Naive thymus-derived CD4-positive, alpha-beta T cell (primary cell): ENCODE data around the gene MACROD2. TPM values are rescaled to one million over a fixed set of nuclear protein-coding genes. Genes with fewer than 3 reads are reported as not detected.

Experiments
- ATAC-seq: fragments of 150-1000 bp; cut with Tn5 transposase; 2 replicates; pipeline ENCODE4 v1.10.0; 2021; ENCODE audit warnings: mild to moderate bottlenecking, moderate library complexity
- CTCF ChIA-PET: fragments of 350-600 bp; sonication (Branson Sonifier 250); formaldehyde crosslinking; loops from one replicate; lab custom pipeline; 2021; ENCODE audit warnings: antibody characterized with exemption; lab: Charles Lee
- POLR2A ChIA-PET: fragments of 350-600 bp; sonication (Branson Sonifier 250); formaldehyde crosslinking; loops from one replicate; lab custom pipeline; 2021; ENCODE audit warnings: antibody characterized with exemption, inconsistent platforms; lab: Charles Lee
- DNase-seq, 9 donors: peaks; one replicate each; pipeline versions ENCODE4 v3.0.0 to v3.0.0-alpha.2; 2020 to 2022; ENCODE audit warnings: mixed read lengths in 1 of 9
- H3K27ac ChIP-seq: one replicate; pipeline ENCODE4 v1.7.0; 2013; ENCODE audit warnings: mild to moderate bottlenecking, low read depth, low read length, moderate library complexity
- H3K27me3 ChIP-seq, 2 donors: one replicate each; pipeline ENCODE4 v1.7.0; 2013; ENCODE audit warnings: low read length in 2 of 2, mild to moderate bottlenecking in 2 of 2, moderate library complexity in 2 of 2; ENCODE audit not compliant: control insufficient read depth in 2 of 2, insufficient read depth in 2 of 2
- H3K36me3 ChIP-seq, 3 experiments: 1 replicate in 2 of 3; 2 replicates in 1 of 3; pipeline ENCODE4 v1.7.0; 2013; ENCODE audit warnings: low read length in 3 of 3, mild to moderate bottlenecking in 3 of 3, moderate library complexity in 1 of 3; ENCODE audit not compliant: insufficient read depth in 3 of 3, control insufficient read depth in 2 of 3
- H3K4me1 ChIP-seq, 2 donors: one replicate each; pipeline ENCODE4 v1.7.0; 2013; ENCODE audit warnings: low read length in 2 of 2, mild to moderate bottlenecking in 2 of 2, moderate library complexity in 1 of 2; ENCODE audit not compliant: control insufficient read depth in 2 of 2, insufficient read depth in 2 of 2
- H3K4me3 ChIP-seq: 2 replicates; pipeline ENCODE4 v1.7.0; 2013; ENCODE audit warnings: mild to moderate bottlenecking, low read length
- H3K9me3 ChIP-seq, 3 experiments: 1 replicate in 2 of 3; 2 replicates in 1 of 3; pipeline ENCODE4 v1.7.0; 2013; ENCODE audit warnings: low read length in 3 of 3; ENCODE audit not compliant: control insufficient read depth in 2 of 3
- H3K27ac Mint-ChIP-seq, 9 donors: one replicate each; pipeline ENCODE4 v1.8.0; 2020 to 2022; ENCODE audit warnings: mixed read lengths in 9 of 9, mild to moderate bottlenecking in 8 of 9, moderate library complexity in 5 of 9, inconsistent platforms in 2 of 9
- H3K27me3 Mint-ChIP-seq, 5 donors: one replicate each; pipeline ENCODE4 v1.8.0; 2021 to 2022; ENCODE audit warnings: mixed read lengths in 5 of 5, mild to moderate bottlenecking in 1 of 5
- H3K36me3 Mint-ChIP-seq, 5 donors: one replicate each; pipeline ENCODE4 v1.8.0; 2020 to 2022; ENCODE audit warnings: mixed read lengths in 5 of 5, mild to moderate bottlenecking in 3 of 5, inconsistent platforms in 1 of 5
- H3K4me1 Mint-ChIP-seq, 7 donors: one replicate each; pipeline ENCODE4 v1.8.0; 2020 to 2022; ENCODE audit warnings: mixed read lengths in 7 of 7, mild to moderate bottlenecking in 3 of 7, inconsistent platforms in 1 of 7
- H3K4me3 Mint-ChIP-seq, 10 donors: one replicate each; pipeline ENCODE4 v1.8.0; 2020 to 2022; ENCODE audit warnings: mild to moderate bottlenecking in 10 of 10, mixed read lengths in 10 of 10, moderate library complexity in 6 of 10, inconsistent platforms in 2 of 10
- H3K9me3 Mint-ChIP-seq, 11 donors: one replicate each; pipeline ENCODE4 v1.8.0; 2020 to 2022; ENCODE audit warnings: mixed read lengths in 11 of 11, mild to moderate bottlenecking in 4 of 11, inconsistent platforms in 1 of 11, moderate library complexity in 1 of 11
- intact Hi-C, 2 donors: fragments of 100-400 bp; cut with micrococcal nuclease; formaldehyde crosslinking; loops; one replicate each; pipeline ENCODE4 v1.15.1; 2023
- polyA plus RNA-seq, 2 donors: library from polyadenylated mRNA; unstranded; fragments of 300-500 nt; fragmentation: Illumina TruSeq; gene quantifications; one replicate each; pipeline ENCODE4 v1.2.3, GENCODE V29; 2021
- total RNA-seq, 6 experiments: library from RNA in 5 of 6; stranded (reverse) in 5 of 6; gene quantifications; 1 replicate in 5 of 6; 2 replicates in 1 of 6; pipeline ENCODE4 v1.2.3 and lab custom pipeline; 2021 to 2026

The MACROD2 gene
- total and polyA plus RNA-seq, 7 experiments from 2014 or later = 0.27 to 0.86 (median 0.34) TPM; not detected in 4

DNA sequence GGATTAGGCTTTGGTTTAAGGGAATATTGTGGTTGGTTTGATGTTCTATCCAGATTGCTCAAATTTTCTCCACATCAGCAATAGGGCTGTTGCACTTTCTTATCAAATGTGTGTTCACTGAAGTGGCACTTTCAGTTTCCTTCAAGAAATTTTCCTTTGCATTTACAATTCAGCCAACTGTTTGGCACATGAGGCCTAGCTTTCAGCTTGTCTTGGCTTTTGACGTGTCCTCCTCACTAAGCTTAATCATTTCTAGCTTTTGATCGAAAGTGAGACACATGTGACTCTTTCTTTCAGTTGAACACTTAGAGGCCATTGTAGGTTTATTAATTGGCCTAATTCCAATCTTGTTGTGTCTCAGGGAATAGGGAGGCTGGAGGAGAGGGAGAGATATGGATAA is 237.3 kb downstream of the MACROD2 start:
- H3K27ac ChIP-seq = no peak overlapping the region

DNA sequence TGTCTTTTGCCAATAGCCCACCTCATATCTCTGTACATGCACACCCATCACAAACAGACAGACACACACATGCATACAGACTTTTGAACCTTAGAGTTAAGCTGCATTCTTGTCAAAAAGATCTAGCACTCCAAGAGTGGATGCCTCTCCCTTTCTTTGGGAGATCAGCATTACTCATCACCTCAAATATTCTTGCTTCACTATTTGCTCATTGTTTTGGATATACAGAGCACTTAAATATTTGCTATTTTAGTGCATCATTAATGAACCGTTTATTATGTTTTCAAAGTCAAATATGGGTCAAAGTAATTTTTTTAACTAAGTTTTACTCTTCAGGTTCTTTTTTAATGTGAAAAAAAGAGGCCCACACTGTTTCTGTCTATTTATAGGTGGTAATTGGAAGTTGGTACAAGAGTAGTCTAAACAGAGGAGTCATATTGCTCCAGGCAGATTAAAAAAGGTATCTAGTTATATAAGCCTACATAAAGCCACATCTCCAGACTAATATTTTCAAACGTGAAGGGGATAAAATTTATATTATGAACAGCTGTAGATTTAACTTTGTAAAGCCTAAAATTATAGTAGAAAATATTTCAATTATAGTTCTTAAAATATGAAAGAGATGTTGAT is 239.5 kb downstream of the MACROD2 start:
- POLR2A ChIA-PET = no interaction called here
- H3K9me3 ChIP-seq = no peaks in the 10 kb centered on the region
- Mint-ChIP-seq H3K4me3 (no peak overlapping the region), H3K27me3 (no peaks in the 10 kb centered on the region), H3K36me3 (no peaks in the 10 kb centered on the region), H3K27ac (no peak overlapping the region), H3K9me3 (peaks cover 0 to 24% (median 9%) of the 10 kb centered on the region in 11 donors), H3K4me1 (no peaks in the 10 kb centered on the region)
- no peak for ATAC-seq
- no peak overlapping the region for H3K4me3 ChIP-seq
- no peaks in the 10 kb centered on the region for H3K36me3 ChIP-seq
- no peak overlapping the region for H3K27ac ChIP-seq
- no peaks in the 10 kb centered on the region for H3K4me1 ChIP-seq
- DNase-seq = no peak
- CTCF ChIA-PET = no interaction called here
- no peaks in the 10 kb centered on the region for H3K27me3 ChIP-seq
- intact Hi-C loops = no loop called here

More for the DNA sequence above, 237.3 kb downstream of the MACROD2 start:
- H3K27ac Mint-ChIP-seq = no peak overlapping the region
- H3K36me3 Mint-ChIP-seq = no peaks in the 10 kb centered on the region
- H3K27me3 Mint-ChIP-seq = peaks cover 0 to 2% (median 0%) of the 10 kb centered on the region in 5 donors
- no peaks in the 10 kb centered on the region for H3K27me3 ChIP-seq
- H3K36me3 ChIP-seq = no peaks in the 10 kb centered on the region
- H3K4me3 Mint-ChIP-seq = no peak overlapping the region
- no peak for DNase-seq
- H3K4me1 Mint-ChIP-seq = no peaks in the 10 kb centered on the region
- no peak overlapping the region for H3K4me3 ChIP-seq
- intact Hi-C loops = no loop called here
- peaks cover 0 to 15% (median 3%) of the 10 kb centered on the region in 11 donors for H3K9me3 Mint-ChIP-seq
- POLR2A ChIA-PET = no interaction called here
- CTCF ChIA-PET = no interaction called here
- ATAC-seq = no peak
- H3K9me3 ChIP-seq = no peaks in the 10 kb centered on the region
- H3K4me1 ChIP-seq = no peaks in the 10 kb centered on the region

- no peaks in the 10 kb centered on the region for H3K36me3 Mint-ChIP-seq
- no peak overlapping the region for H3K4me3 Mint-ChIP-seq
- ChIA-PET CTCF (no interaction called here), POLR2A (no interaction called here)
- DNase-seq (no peak), ATAC-seq (no peak)
- Histone ChIP-seq H3K4me1 (no peaks in the 10 kb centered on the region), H3K9me3 (no peaks in the 10 kb centered on the region), H3K36me3 (no peaks in the 10 kb centered on the region), H3K27me3 (no peaks in the 10 kb centered on the region), H3K4me3 (no peak overlapping the region), H3K27ac (no peak overlapping the region)
- H3K27me3 Mint-ChIP-seq = no peaks in the 10 kb centered on the region
- intact Hi-C loops = no loop called here
- no peak overlapping the region for H3K27ac Mint-ChIP-seq
- no peaks in the 10 kb centered on the region for H3K4me1 Mint-ChIP-seq
- H3K9me3 Mint-ChIP-seq = peaks cover 0 to 24% (median 7%) of the 10 kb centered on the region in 11 donors
Observed at GRCh38 chr20:14235355-14235754, 240.0 kb downstream of the MACROD2 start.

GRCh38 chr20:14245368-14245970 is 250.2 kb downstream of the MACROD2 start:
- intact Hi-C loops = no loop called here
- Histone ChIP-seq H3K27ac (no peak overlapping the region), H3K4me1 (no peaks in the 10 kb centered on the region), H3K27me3 (no peaks in the 10 kb centered on the region), H3K4me3 (no peak overlapping the region), H3K36me3 (no peaks in the 10 kb centered on the region), H3K9me3 (no peaks in the 10 kb centered on the region)
- no peak for DNase-seq
- Mint-ChIP-seq H3K27me3 (no peaks in the 10 kb centered on the region), H3K27ac (no peak overlapping the region), H3K4me3 (no peak overlapping the region), H3K36me3 (peaks cover 0 to 3% (median 0%) of the 10 kb centered on the region in 5 donors), H3K4me1 (no peaks in the 10 kb centered on the region), H3K9me3 (peaks cover 0 to 14% (median 0%) of the 10 kb centered on the region in 11 donors)
- ChIA-PET POLR2A (no interaction called here), CTCF (no interaction called here)
- no peak for ATAC-seq

GRCh38 chr20:14259689-14260088 is 264.4 kb downstream of the MACROD2 start:
- no peaks in the 10 kb centered on the region for H3K4me1 ChIP-seq
- DNase-seq (no peak), ATAC-seq (no peak)
- no peaks in the 10 kb centered on the region for H3K27me3 Mint-ChIP-seq
- no peaks in the 10 kb centered on the region for H3K9me3 ChIP-seq
- no peaks in the 10 kb centered on the region for H3K36me3 ChIP-seq
- H3K4me3 Mint-ChIP-seq = no peak overlapping the region
- H3K4me1 Mint-ChIP-seq = no peaks in the 10 kb centered on the region
- no peaks in the 10 kb centered on the region for H3K27me3 ChIP-seq
- ChIA-PET CTCF (no interaction called here), POLR2A (no interaction called here)
- H3K4me3 ChIP-seq = no peak overlapping the region
- no peaks in the 10 kb centered on the region for H3K36me3 Mint-ChIP-seq
- H3K27ac ChIP-seq = no peak overlapping the region
- intact Hi-C loops = no loop called here
- H3K9me3 Mint-ChIP-seq = peaks cover 0 to 19% (median 5%) of the 10 kb centered on the region in 11 donors
- no peak overlapping the region for H3K27ac Mint-ChIP-seq

DNA sequence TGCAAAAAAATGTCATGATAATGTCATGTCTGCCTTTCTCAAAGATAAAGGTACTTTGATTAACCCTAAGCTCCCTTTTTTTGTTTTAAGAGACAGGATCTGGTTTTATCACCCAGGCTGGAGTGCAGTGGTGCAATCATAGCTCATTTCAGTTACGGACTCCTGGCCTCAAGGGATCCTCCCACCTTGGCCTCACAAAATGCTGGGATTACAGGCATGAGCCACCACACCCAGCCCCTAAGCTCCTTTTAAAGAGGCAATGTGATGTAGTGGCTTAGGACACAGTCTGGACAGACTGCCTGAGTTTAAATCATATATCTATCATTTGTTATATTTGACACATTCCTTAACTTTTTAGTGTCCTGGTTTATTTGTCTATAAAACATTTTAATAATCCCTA is 265.1 kb downstream of the MACROD2 start:
- no peak for DNase-seq
- ChIA-PET CTCF (no interaction called here), POLR2A (no interaction called here)
- ATAC-seq = no peak
- no peaks in the 10 kb centered on the region for H3K27me3 Mint-ChIP-seq
- no peaks in the 10 kb centered on the region for H3K4me1 Mint-ChIP-seq
- H3K27ac Mint-ChIP-seq = no peak overlapping the region
- no peaks in the 10 kb centered on the region for H3K9me3 ChIP-seq
- no peaks in the 10 kb centered on the region for H3K36me3 Mint-ChIP-seq
- H3K9me3 Mint-ChIP-seq = peaks cover 0 to 24% (median 5%) of the 10 kb centered on the region in 11 donors
- no peak overlapping the region for H3K27ac ChIP-seq
- H3K4me3 ChIP-seq = no peak overlapping the region
- no peaks in the 10 kb centered on the region for H3K36me3 ChIP-seq
- intact Hi-C loops = no loop called here
- no peaks in the 10 kb centered on the region for H3K27me3 ChIP-seq
- no peaks in the 10 kb centered on the region for H3K4me1 ChIP-seq
- H3K4me3 Mint-ChIP-seq = no peak overlapping the region

DNA sequence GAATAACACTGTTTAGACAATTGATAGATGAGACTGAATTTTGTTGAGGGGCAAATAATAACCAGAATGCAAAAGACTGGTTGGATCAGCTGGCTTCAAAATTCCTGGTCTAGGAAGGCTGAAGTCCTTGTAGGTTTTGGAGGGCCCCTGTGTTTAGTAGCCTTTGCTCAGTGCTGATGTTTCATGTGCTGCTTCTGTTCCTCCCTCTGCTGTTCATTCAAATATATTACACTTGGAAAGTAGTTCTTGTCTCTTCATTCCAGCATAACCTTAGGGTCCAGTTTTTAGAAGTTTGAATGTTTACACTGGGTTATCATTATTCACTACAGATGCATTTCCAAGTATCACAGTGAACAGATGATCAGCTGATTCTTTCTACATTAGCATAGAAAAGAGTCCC is 269.6 kb downstream of the MACROD2 start:
- Mint-ChIP-seq H3K4me1 (no peaks in the 10 kb centered on the region), H3K27ac (no peak overlapping the region), H3K36me3 (no peaks in the 10 kb centered on the region), H3K27me3 (no peaks in the 10 kb centered on the region), H3K9me3 (peaks cover 0 to 11% (median 3%) of the 10 kb centered on the region in 11 donors), H3K4me3 (no peak overlapping the region)
- H3K27ac ChIP-seq = no peak overlapping the region
- no peaks in the 10 kb centered on the region for H3K9me3 ChIP-seq
- CTCF ChIA-PET = no interaction called here
- H3K36me3 ChIP-seq = no peaks in the 10 kb centered on the region
- intact Hi-C loops = no loop called here
- H3K27me3 ChIP-seq = no peaks in the 10 kb centered on the region
- no peak overlapping the region for H3K4me3 ChIP-seq
- no peaks in the 10 kb centered on the region for H3K4me1 ChIP-seq
- DNase-seq = no peak
- POLR2A ChIA-PET = no interaction called here
- ATAC-seq = no peak
